A673 (cell line): ENCODE measurements around the gene MYOG. TPM values are rescaled to one million over a fixed set of nuclear protein-coding genes. Genes with fewer than 3 reads are reported as not detected.

Experiments
- BruUV-seq: library from RNA; stranded (reverse); fragments of 400-500 nt; replicated peaks from 2 replicates; lab custom pipeline; 2021; lab: Mats Ljungman, UMichigan
- CTCF ChIA-PET: fragments of 300-600 bp; sonication (Branson Sonifier 250); formaldehyde crosslinking; loops from one replicate; lab custom pipeline; 2022; ENCODE audit warnings: antibody characterized with exemption; lab: Charles Lee
- POLR2A ChIA-PET: fragments of 300-600 bp; sonication (Branson Sonifier 250); formaldehyde crosslinking; loops from one replicate; lab custom pipeline; 2022; ENCODE audit warnings: antibody characterized with exemption; ENCODE audit not compliant: low non-redundant PET; lab: Charles Lee
- DNase-seq: peaks from one replicate; pipeline ENCODE4 v3.0.0-alpha.2; 2015; ENCODE audit warnings: low spot score
- H3K27ac ChIP-seq: fragments of 200-600 bp; sonication (generic); 2 replicates; pipeline ENCODE4 v1.5.1; 2016; ENCODE audit warnings: mixed run types, low read depth, mild to moderate bottlenecking, mixed read lengths, antibody characterized with exemption, low read length; ENCODE audit not compliant: poor library complexity, severe bottlenecking
- H3K27me3 ChIP-seq: fragments of 200-600 bp; sonication (generic); replicated peaks from 2 replicates; pipeline ENCODE4 v1.6.1; 2017; ENCODE audit warnings: mixed run types, low read depth, mild to moderate bottlenecking, mixed read lengths, antibody characterized with exemption, low read length; ENCODE audit not compliant: insufficient read depth, poor library complexity
- H3K36me3 ChIP-seq: fragments of 200-600 bp; sonication (generic); 2 replicates; pipeline ENCODE4 v1.6.1; 2016; ENCODE audit warnings: mixed run types, mild to moderate bottlenecking, mixed read lengths, antibody characterized with exemption, low read length; ENCODE audit not compliant: insufficient read depth, poor library complexity, severe bottlenecking
- H3K4me1 ChIP-seq: fragments of 200-600 bp; sonication (generic); 2 replicates; pipeline ENCODE4 v1.6.1; 2017; ENCODE audit warnings: mixed run types, mild to moderate bottlenecking, mixed read lengths, antibody characterized with exemption, low read length; ENCODE audit not compliant: insufficient read depth, poor library complexity, severe bottlenecking
- H3K4me3 ChIP-seq: fragments of 200-600 bp; sonication (generic); 2 replicates; pipeline ENCODE4 v1.5.1; 2016; ENCODE audit warnings: low read depth, mixed run types, mild to moderate bottlenecking, mixed read lengths, low read length; ENCODE audit not compliant: poor library complexity, severe bottlenecking
- H3K9me3 ChIP-seq: fragments of 200-600 bp; sonication (generic); 2 replicates; pipeline ENCODE4 v1.6.1; 2016; ENCODE audit warnings: mixed run types, low read depth, mild to moderate bottlenecking, mixed read lengths, antibody characterized with exemption, low read length; ENCODE audit not compliant: poor library complexity, severe bottlenecking
- CTCF ChIP-seq: fragments of 300-800, 200-600 bp; sonication (generic); conservative IDR thresholded peaks from 2 replicates; pipeline ENCODE4 v1.5.1; 2017; ENCODE audit warnings: low read depth, mild to moderate bottlenecking, antibody characterized with exemption, low read length, moderate library complexity, mixed read lengths
- EZH2 ChIP-seq: fragments of 200-600 bp; sonication (generic); IDR thresholded peaks from 2 replicates; pipeline ENCODE4 v1.6.1; 2017; ENCODE audit warnings: borderline replicate concordance, low read depth, mild to moderate bottlenecking, mixed read lengths, antibody characterized with exemption, low read length; ENCODE audit not compliant: poor library complexity, severe bottlenecking
- intact Hi-C: fragments of 100-400 bp; cut with micrococcal nuclease; formaldehyde crosslinking; loops from one replicate; pipeline ENCODE4 v1.10.0; 2022; ENCODE audit not compliant: unreplicated experiment
- total RNA-seq: library from RNA; stranded (reverse); gene quantifications from 2 replicates; pipeline ENCODE4 v1.2.3, GENCODE V29; 2021

MYOG gene
- total RNA-seq, 1 experiment from 2014 or later: not detected

DNA sequence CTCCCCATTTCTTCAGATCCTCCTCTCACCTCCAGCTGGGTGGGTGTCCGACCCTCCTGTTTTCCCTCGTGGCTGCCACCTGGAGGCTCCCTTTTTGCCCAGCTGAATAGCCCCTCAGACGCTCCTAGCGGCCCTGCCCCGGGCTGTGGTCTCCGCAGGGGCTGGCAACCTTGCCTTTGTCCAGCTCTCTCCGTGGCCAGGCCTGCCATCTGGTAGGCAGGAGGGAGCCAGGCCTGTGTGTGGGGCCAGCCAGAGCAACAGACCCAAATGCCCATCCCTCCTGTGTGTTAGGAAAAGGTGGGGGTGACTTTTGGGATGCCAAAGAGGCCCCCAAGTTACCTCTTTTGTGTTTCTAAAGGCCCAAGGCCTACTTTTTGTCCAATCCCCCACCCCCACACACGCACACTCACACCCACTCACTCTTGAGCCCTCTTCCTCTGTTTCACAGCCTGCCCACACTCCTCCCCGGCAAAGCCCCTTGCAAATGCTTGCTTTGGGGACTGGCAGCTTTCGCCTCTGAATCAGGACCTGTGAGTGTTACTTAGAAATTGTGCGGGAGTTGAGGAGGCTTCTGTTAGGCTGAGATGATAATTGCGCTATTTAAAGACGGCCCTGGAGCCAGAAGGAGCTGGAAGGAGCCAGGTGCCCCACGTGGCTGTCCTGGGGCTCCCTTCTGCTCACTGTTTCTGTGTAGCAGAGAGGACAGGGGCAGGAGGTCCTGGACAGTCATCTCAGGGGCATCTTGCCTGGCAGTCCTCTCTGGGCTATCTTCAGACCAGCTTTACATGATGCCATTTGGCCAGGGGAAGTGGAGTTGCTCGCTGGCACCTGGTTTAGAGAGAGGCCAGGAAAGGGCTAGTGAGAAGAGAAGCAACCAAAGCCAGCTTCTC is 50.5 kb downstream of the MYOG start:
- intact Hi-C loops: no loop called here
- Histone ChIP-seq H3K4me1 (no peaks in the 10 kb centered on the region), H3K9me3 (no peaks in the 10 kb centered on the region), H3K4me3 (no peak overlapping the region), H3K36me3 (no peaks in the 10 kb centered on the region), H3K27ac (no peak overlapping the region), H3K27me3 (no peaks in the 10 kb centered on the region)
- TF ChIP-seq CTCF (no peak), EZH2 (no peak)
- POLR2A ChIA-PET: no interaction called here
- CTCF ChIA-PET: interaction anchor here (1.1 to 1.3 kb wide), 2 partner anchors 11 to 232 kb away, joined by 5 to 9 read pairs; no protein-coding TSS in a partner anchor
- no TSS peak for BruUV-seq
- DNase-seq: no peak

GRCh38 chr1:203034422-203035110 is 51.2 kb downstream of the MYOG start:
- Histone ChIP-seq H3K4me1 (no peaks in the 10 kb centered on the region), H3K27me3 (no peaks in the 10 kb centered on the region), H3K9me3 (no peaks in the 10 kb centered on the region), H3K36me3 (no peaks in the 10 kb centered on the region), H3K27ac (no peak overlapping the region), H3K4me3 (no peak overlapping the region)
- ChIA-PET POLR2A (no interaction called here), CTCF (interaction anchor here (1.1 to 1.2 kb wide), 2 partner anchors 233 kb away, joined by 5 read pairs; no protein-coding TSS in a partner anchor)
- intact Hi-C loops: no loop called here
- no peak for TF ChIP-seq EZH2
- TF ChIP-seq CTCF: no peak
- DNase-seq: no peak
- no TSS peak for BruUV-seq

GRCh38 chr1:203033917-203034316 is 51.9 kb downstream of the MYOG start:
- Histone ChIP-seq H3K27me3 (no peaks in the 10 kb centered on the region), H3K9me3 (no peaks in the 10 kb centered on the region), H3K27ac (no peak overlapping the region), H3K4me1 (no peaks in the 10 kb centered on the region), H3K4me3 (no peak overlapping the region), H3K36me3 (no peaks in the 10 kb centered on the region)
- TF ChIP-seq EZH2: no peak
- no peak for TF ChIP-seq CTCF
- no peak for DNase-seq
- CTCF ChIA-PET: interaction anchor here (1.2 kb wide), 1 partner anchor 234 kb away, joined by 5 read pairs; no protein-coding TSS in a partner anchor
- intact Hi-C loops: no loop called here
- no TSS peak for BruUV-seq
- POLR2A ChIA-PET: no interaction called here
